ENCODE measurements around the gene HOXB4. TPM values are rescaled to one million over a fixed set of nuclear protein-coding genes. Genes with fewer than 3 reads are reported as not detected.

HOXB4 gene
- total RNA-seq, 2 experiments from 2014 or later = 0.16 to 0.17 TPM

DNA sequence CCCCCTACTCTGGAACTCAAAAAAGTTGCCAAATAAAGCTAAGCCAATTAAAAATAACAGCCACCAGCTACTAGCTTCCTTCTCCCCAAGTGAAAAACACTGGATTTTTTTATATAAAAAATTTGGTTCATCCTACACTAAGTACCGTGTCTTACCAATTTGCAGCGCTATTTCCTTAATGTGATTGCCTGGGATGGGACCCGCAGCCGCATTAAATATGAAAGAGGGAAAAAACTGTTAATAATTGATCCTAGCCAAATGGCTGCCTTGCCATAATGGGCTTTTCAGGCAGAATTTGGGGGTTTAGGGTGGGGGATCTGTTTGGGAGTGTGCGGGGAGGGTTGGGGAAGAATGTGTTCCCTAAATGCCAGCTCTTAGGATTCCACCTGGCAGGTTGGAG is 46.0 kb upstream of the HOXB4 start:
- Histone ChIP-seq H3K27ac (ENCODE audit: low read depth in 1 of 2, low read length in 2 of 2) (no peak overlapping the region), H3K4me3 (ENCODE audit: low read length) (no peak overlapping the region), H3K9me3 (ENCODE audit: control insufficient read depth in 1 of 2, insufficient read depth in 1 of 2, low read length in 2 of 2) (peaks cover 0 to 14% of the 10 kb centered on the region in 2 experiments), H3K27me3 (ENCODE audit: control insufficient read depth in 1 of 2, insufficient read depth in 2 of 2, low read length in 2 of 2) (peaks cover 94 to 98% of the 10 kb centered on the region in 2 experiments), H3K36me3 (ENCODE audit: insufficient read depth, low read length) (no peaks in the 10 kb centered on the region), H3K4me1 (ENCODE audit: insufficient read depth, low read length) (peaks cover 33% of the 10 kb centered on the region)
- peaks cover 99% of the 10 kb centered on the region for H3K27me3 Mint-ChIP-seq
- ChIA-PET CTCF (interaction anchor here (1.0 kb wide), 1 partner anchor 132 kb away, joined by 3 read pairs; no protein-coding TSS in a partner anchor), POLR2A (no interaction called here)
- peaks cover 17% of the 10 kb centered on the region for H3K4me1 Mint-ChIP-seq (ENCODE audit: low read depth)
- ATAC-seq (ENCODE audit: poor library complexity) = no peak
- H3K36me3 Mint-ChIP-seq (ENCODE audit: low read depth) = no peaks in the 10 kb centered on the region
- no peak overlapping the region for H3K27ac Mint-ChIP-seq
- intact Hi-C loops (cut with DNase I, micrococcal nuclease) = no loop called here
- H3K4me3 Mint-ChIP-seq = peak overlapping the region; percentile 35
- H3K9me3 Mint-ChIP-seq = no peaks in the 10 kb centered on the region
- no peak for TF ChIP-seq CTCF (IDR thresholded peaks at IDR 0.05)
- DNase-seq = no peak

GRCh38 chr17:48623583-48623982 is 45.4 kb upstream of the HOXB4 start:
- Histone ChIP-seq H3K4me3 (ENCODE audit: low read length) (no peak overlapping the region), H3K36me3 (ENCODE audit: insufficient read depth, low read length) (no peaks in the 10 kb centered on the region), H3K27ac (ENCODE audit: low read depth in 1 of 2, low read length in 2 of 2) (no peak overlapping the region), H3K9me3 (ENCODE audit: control insufficient read depth in 1 of 2, insufficient read depth in 1 of 2, low read length in 2 of 2) (peaks cover 0 to 14% of the 10 kb centered on the region in 2 experiments), H3K4me1 (ENCODE audit: insufficient read depth, low read length) (peaks cover 39% of the 10 kb centered on the region), H3K27me3 (ENCODE audit: control insufficient read depth in 1 of 2, insufficient read depth in 2 of 2, low read length in 2 of 2) (peaks cover 93 to 98% of the 10 kb centered on the region in 2 experiments)
- no peak for DNase-seq
- ATAC-seq (ENCODE audit: poor library complexity) = no peak
- Mint-ChIP-seq H3K36me3 (ENCODE audit: low read depth) (no peaks in the 10 kb centered on the region), H3K4me1 (ENCODE audit: low read depth) (peaks cover 23% of the 10 kb centered on the region), H3K9me3 (no peaks in the 10 kb centered on the region), H3K27ac (no peak overlapping the region), H3K27me3 (peaks cover 99% of the 10 kb centered on the region), H3K4me3 (no peak overlapping the region)
- CTCF ChIA-PET = interaction anchor here (1.0 kb wide), 1 partner anchor 131 kb away, joined by 3 read pairs; no protein-coding TSS in a partner anchor
- POLR2A ChIA-PET = interaction anchor here (1.3 kb wide), 1 partner anchor 8 kb away, joined by 3 read pairs; no protein-coding TSS in a partner anchor
- intact Hi-C loops (cut with DNase I, micrococcal nuclease) = no loop called here
- no peak for TF ChIP-seq CTCF (IDR thresholded peaks at IDR 0.05)

DNA sequence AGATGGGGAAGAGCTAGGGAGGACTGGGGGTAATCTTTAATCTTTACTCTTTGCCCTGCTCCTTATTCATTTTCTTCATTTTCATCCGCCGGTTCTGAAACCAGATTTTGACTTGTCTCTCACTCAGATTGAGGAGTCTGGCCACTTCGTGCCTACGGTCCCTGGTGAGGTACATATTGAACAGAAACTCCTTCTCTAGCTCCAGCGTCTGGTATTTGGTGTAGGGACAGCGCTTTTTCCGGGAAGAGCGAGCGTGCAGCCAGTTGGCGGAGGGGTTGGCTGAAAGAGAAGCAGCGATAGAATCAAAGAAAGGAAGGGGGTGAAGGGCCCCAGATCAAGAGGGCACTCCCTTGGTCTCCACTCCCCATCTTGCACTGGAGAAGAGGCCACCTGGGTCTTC is 44.7 kb upstream of the HOXB4 start:
- Histone ChIP-seq H3K4me1 (ENCODE audit: insufficient read depth, low read length) (peaks cover 46% of the 10 kb centered on the region), H3K27ac (ENCODE audit: low read depth in 1 of 2, low read length in 2 of 2) (no peak overlapping the region), H3K9me3 (ENCODE audit: control insufficient read depth in 1 of 2, insufficient read depth in 1 of 2, low read length in 2 of 2) (peaks cover 0 to 14% of the 10 kb centered on the region in 2 experiments), H3K4me3 (ENCODE audit: low read length) (no peak overlapping the region), H3K36me3 (ENCODE audit: insufficient read depth, low read length) (no peaks in the 10 kb centered on the region), H3K27me3 (ENCODE audit: control insufficient read depth in 1 of 2, insufficient read depth in 2 of 2, low read length in 2 of 2) (peaks cover 92 to 98% of the 10 kb centered on the region in 2 experiments)
- no peak for TF ChIP-seq CTCF (IDR thresholded peaks at IDR 0.05)
- ChIA-PET CTCF (no interaction called here), POLR2A (interaction anchor here (1.3 kb wide), 1 partner anchor 9 kb away, joined by 3 read pairs; no protein-coding TSS in a partner anchor)
- ATAC-seq (ENCODE audit: poor library complexity) (no peak), DNase-seq (no peak)
- Mint-ChIP-seq H3K27ac (no peak overlapping the region), H3K9me3 (no peaks in the 10 kb centered on the region), H3K36me3 (ENCODE audit: low read depth) (no peaks in the 10 kb centered on the region), H3K4me3 (peak overlapping the region; percentile 52), H3K4me1 (ENCODE audit: low read depth) (peaks cover 28% of the 10 kb centered on the region), H3K27me3 (peaks cover 99% of the 10 kb centered on the region)
- intact Hi-C loops (cut with DNase I, micrococcal nuclease) = no loop called here
